Fibroblast of peridontal ligament (primary cell): ENCODE measurements around the gene DDAH2.
"Not testable (repeated sequence)": the region's sequence is repeated elsewhere in the genome, so short reads cannot be mapped to it uniquely, and the experiment has no call there.

Experiments
- DNase-seq: peaks from one replicate; pipeline ENCODE4 v3.0.0-alpha.2; 2010; ENCODE audit errors: extremely low read depth

Gene DDAH2

GRCh38 chr6:31713465-31713864 lies 15.6 kb downstream of the DDAH2 start:
- DNase-seq = no peak

GRCh38 chr6:31712296-31712695 lies 16.8 kb downstream of the DDAH2 start:
- no peak for DNase-seq

GRCh38 chr6:31711233-31711632 lies 17.9 kb downstream of the DDAH2 start:
- no peak for DNase-seq

- DNase-seq = no peak
These were observed 18.4 kb downstream of the DDAH2 start for GRCh38 chr6:31710523-31711219.

GRCh38 chr6:31709157-31709556 lies 19.9 kb downstream of the DDAH2 start:
- DNase-seq = not testable (repeated sequence)

- no peak for DNase-seq
These were observed 20.9 kb downstream of the DDAH2 start for GRCh38 chr6:31708224-31708623.

- no peak for DNase-seq
These were observed 21.4 kb downstream of the DDAH2 start for GRCh38 chr6:31707701-31708100.

GRCh38 chr6:31706599-31706998 lies 22.5 kb downstream of the DDAH2 start, which contains the start of gene LY6G6F:
Gene LY6G6F (plus strand): TSS chr6:31706866. CDS start chr6:31706907, 41 bp downstream.
- no peak for DNase-seq

- no peak for DNase-seq
These were observed 23.2 kb downstream of the DDAH2 start for GRCh38 chr6:31705931-31706330.

GRCh38 chr6:31702819-31703716 lies 26.0 kb downstream of the DDAH2 start, which contains the start of gene ABHD16A:
Gene ABHD16A (minus strand): TSS chr6:31703324. CDS start chr6:31703281, 43 bp downstream.
- peak; percentile 98 for DNase-seq

GRCh38 chr6:31702405-31702818 lies 26.7 kb downstream of the DDAH2 start:
- DNase-seq = no peak

GRCh38 chr6:31701666-31702404 lies 27.3 kb downstream of the DDAH2 start:
- DNase-seq = peak; percentile 65

GRCh38 chr6:31700740-31701401 lies 28.2 kb downstream of the DDAH2 start:
- no peak for DNase-seq

GRCh38 chr6:31697555-31697954 lies 31.5 kb downstream of the DDAH2 start:
- no peak for DNase-seq

- DNase-seq = no peak
These were observed 35.6 kb downstream of the DDAH2 start for GRCh38 chr6:31693535-31693934.

GRCh38 chr6:31692886-31693285 lies 36.2 kb downstream of the DDAH2 start:
- DNase-seq = no peak

GRCh38 chr6:31692353-31692752 lies 36.7 kb downstream of the DDAH2 start:
- no peak for DNase-seq

GRCh38 chr6:31691564-31692108 lies 37.5 kb downstream of the DDAH2 start:
- no peak for DNase-seq

- no peak for DNase-seq
These were observed 38.0 kb downstream of the DDAH2 start for GRCh38 chr6:31691078-31691463.

- DNase-seq = no peak
These were observed 38.6 kb downstream of the DDAH2 start for GRCh38 chr6:31690231-31691077.
